Measurements from ENCODE around the gene RAB9B.
"Not testable (repeated sequence)": the region's sequence is repeated elsewhere in the genome, so short reads cannot be mapped to it uniquely, and the experiment has no call there.

Gene RAB9B

GRCh38 chrX:103817502-103817901 lies 14.6 kb downstream of the RAB9B start:
- peak; percentile 35 for TF ChIP-seq CTCF (IDR thresholded peaks at IDR 0.05; ENCODE audit: control extremely low read depth, extremely low read depth, low read depth, missing control alignments)
- ChIA-PET CTCF (interaction anchor here (0.7 to 1.2 kb wide), 3 partner anchors 11 to 283 kb away, joined by 3 read pairs; no protein-coding TSS in a partner anchor), POLR2A (no interaction called here)
- DNase-seq (ENCODE audit: extremely low spot score): peak; percentile 14

- CTCF ChIA-PET: interaction anchor here (1.2 kb wide), 2 partner anchors 11 to 283 kb away, joined by 3 read pairs; no protein-coding TSS in a partner anchor
Measured at GRCh38 chrX:103817101-103817500, 15.0 kb downstream of the RAB9B start.

GRCh38 chrX:103811858-103812257 lies 20.2 kb downstream of the RAB9B start:
- no peak for TF ChIP-seq CTCF (IDR thresholded peaks at IDR 0.05; ENCODE audit: control extremely low read depth, extremely low read depth, low read depth, missing control alignments)
- CTCF ChIA-PET: interaction anchor here (1.2 kb wide), 1 partner anchor 8 kb away, joined by 4 read pairs; no protein-coding TSS in a partner anchor
- POLR2A ChIA-PET: no interaction called here
- DNase-seq (ENCODE audit: extremely low spot score): no peak

More at GRCh38 chrX:103817101-103817500, 15.0 kb downstream of the RAB9B start:
- DNase-seq (ENCODE audit: extremely low spot score); POLR2A ChIA-PET: not testable (repeated sequence)

- DNase-seq (ENCODE audit: extremely low spot score): no peak
Measured at GRCh38 chrX:103806862-103807474, 25.1 kb downstream of the RAB9B start.

GRCh38 chrX:103805860-103806259 lies 26.2 kb downstream of the RAB9B start:
- ChIA-PET CTCF (no interaction called here), POLR2A (no interaction called here)
- TF ChIP-seq CTCF (IDR thresholded peaks at IDR 0.05; ENCODE audit: control extremely low read depth, extremely low read depth, low read depth, missing control alignments): no peak
- no peak for DNase-seq (ENCODE audit: extremely low spot score)

More at GRCh38 chrX:103806862-103807474, 25.1 kb downstream of the RAB9B start:
- CTCF ChIA-PET: no interaction called here
- POLR2A ChIA-PET: no interaction called here
- TF ChIP-seq CTCF (IDR thresholded peaks at IDR 0.05; ENCODE audit: control extremely low read depth, extremely low read depth, low read depth, missing control alignments): no peak

GRCh38 chrX:103800318-103800717 lies 31.7 kb downstream of the RAB9B start:
- no peak for TF ChIP-seq CTCF (IDR thresholded peaks at IDR 0.05; ENCODE audit: control extremely low read depth, extremely low read depth, low read depth, missing control alignments)
- no peak for DNase-seq (ENCODE audit: extremely low spot score)
- ChIA-PET CTCF (no interaction called here), POLR2A (no interaction called here)

- DNase-seq (ENCODE audit: extremely low spot score): no peak
- TF ChIP-seq CTCF (IDR thresholded peaks at IDR 0.05; ENCODE audit: control extremely low read depth, extremely low read depth, low read depth, missing control alignments): no peak
- POLR2A ChIA-PET: no interaction called here
- CTCF ChIA-PET: no interaction called here
Measured at GRCh38 chrX:103797691-103798090, 34.4 kb downstream of the RAB9B start.

All from GM10248 (cell line).